Stomach (tissue), 9 donors: ENCODE data around the gene NIFK. TPM values are rescaled to one million over a fixed set of nuclear protein-coding genes. Genes with fewer than 3 reads are reported as not detected.

Experiments
- DNase-seq, 2 donors: peaks; one replicate each; pipeline versions ENCODE4 v3.0.0 to v3.0.0-alpha.2; 2013 to 2019
- H3K27ac ChIP-seq, 5 donors: fragments of 200-600 bp in 4 of 5; sonication (generic) in 4 of 5; one replicate each; pipeline ENCODE4 v1.5.1; 2013 to 2019; ENCODE audit warnings: mild to moderate bottlenecking in 1 of 5, moderate library complexity in 1 of 5
- H3K27me3 ChIP-seq, 3 donors: fragments of 200-600 bp; sonication (generic); one replicate each; pipeline ENCODE4 v1.5.1; 2017 to 2019; ENCODE audit warnings: mixed run types in 1 of 3
- H3K36me3 ChIP-seq, 4 donors: fragments of 200-600 bp; sonication (generic); 1 replicate in 3 of 4; 2 replicates in 1 of 4; pipeline ENCODE4 v1.5.1; 2016 to 2019
- H3K4me1 ChIP-seq, 4 donors: fragments of 200-600 bp; sonication (generic); one replicate each; pipeline ENCODE4 v1.5.1; 2016 to 2019
- H3K4me3 ChIP-seq, 4 donors: fragments of 200-600 bp; sonication (generic) in 3 of 4; one replicate each; pipeline ENCODE4 v1.5.1; 2016 to 2019; ENCODE audit warnings: mild to moderate bottlenecking in 1 of 4
- H3K9me3 ChIP-seq, 4 donors: fragments of 200-600 bp; sonication (generic); one replicate each; pipeline ENCODE4 v1.5.1; 2016 to 2019
- CTCF ChIP-seq, 7 experiments: fragments of 450-650 bp in 4 of 7; fragments of 200-600 bp in 3 of 7; sonication (generic) in 3 of 7; IDR thresholded peaks; one replicate each; pipeline ENCODE4 v1.5.1; 2016 to 2019; ENCODE audit warnings: antibody characterized with exemption in 7 of 7, control low read depth in 2 of 7, mild to moderate bottlenecking in 1 of 7
- EP300 ChIP-seq: sonication (generic); formaldehyde crosslinking; IDR thresholded peaks from one replicate; pipeline ENCODE4 v1.6.1; 2017; ENCODE audit warnings: antibody characterized with exemption
- POLR2A ChIP-seq, 4 donors: fragments of 450-650 bp; IDR thresholded peaks; one replicate each; pipeline ENCODE4 v1.6.1; 2016; ENCODE audit warnings: antibody characterized with exemption in 4 of 4, control low read depth in 2 of 4, mild to moderate bottlenecking in 1 of 4, moderate library complexity in 1 of 4
- POLR2AphosphoS5 ChIP-seq, 3 donors: sonication (generic); formaldehyde crosslinking; IDR thresholded peaks; one replicate each; pipeline ENCODE4 v1.6.1; 2016; ENCODE audit warnings: antibody characterized with exemption in 3 of 3
- WGBS, 5 donors: extraction: QIAGEN DNeasy Blood & Tissue Kit in 3 of 5; methylation state at CpG; one replicate each; pipeline versions ENCODE4 v1.1.5 to v1.1.7; 2013 to 2018; 5-methylcytosine and 5-hydroxymethylcytosine counted together
- intact Hi-C: fragments of 100-400 bp; cut with DNase I; formaldehyde crosslinking; loops from one replicate; pipeline ENCODE4 v1.15.1; 2023; ENCODE audit warnings: low total_unique reads
- polyA plus RNA-seq, 3 donors: library from polyadenylated mRNA; stranded (reverse); fragments of 200-250 nt; gene quantifications; one replicate each; pipeline ENCODE4 v1.2.3, GENCODE V29; 2013
- total RNA-seq, 5 donors: library from RNA; depleted of rRNA; stranded (reverse); fragments of >200 nt; gene quantifications; one replicate each; pipeline versions ENCODE4 v1.1.0 to v1.2.3, GENCODE V29; 2014 to 2016
- donor health status: healthy with polysubstance abuse.
- donor health status: Bipolar disorder and iron deficiency.
- donor health status: healthy.

The NIFK gene
- total and polyA plus RNA-seq, 8 donors = 13.6 to 58.0 (median 33.6) TPM

- peaks cover 0 to 11% (median 5%) of the 10 kb centered on the region in 4 donors for H3K4me1 ChIP-seq
- DNase-seq = no peak
- no peaks in the 10 kb centered on the region for H3K36me3 ChIP-seq
- no peaks in the 10 kb centered on the region for H3K9me3 ChIP-seq
- no peak for TF ChIP-seq POLR2A (IDR thresholded peaks at IDR 0.05)
- no peak for TF ChIP-seq POLR2AphosphoS5 (IDR thresholded peaks at IDR 0.05)
- TF ChIP-seq EP300 = no peak
- TF ChIP-seq CTCF (IDR thresholded peaks at IDR 0.05) = no peak
- intact Hi-C loops = no loop called here
- no peaks in the 10 kb centered on the region for H3K27me3 ChIP-seq
- WGBS, 5 donors = 84 to 92% (median 88%) methylated on average over 6 of the region's 6 CpGs
- H3K27ac ChIP-seq = no peak overlapping the region
- H3K4me3 ChIP-seq = no peak overlapping the region
These were observed 46.6 kb downstream of the NIFK start for GRCh38 chr2:121690095-121690494.

GRCh38 chr2:121689356-121689755 is 47.3 kb downstream of the NIFK start:
- Histone ChIP-seq H3K4me3 (no peak overlapping the region), H3K27ac (no peak overlapping the region), H3K9me3 (no peaks in the 10 kb centered on the region), H3K36me3 (no peaks in the 10 kb centered on the region), H3K4me1 (peaks cover 0 to 10% (median 4%) of the 10 kb centered on the region in 4 donors), H3K27me3 (no peaks in the 10 kb centered on the region)
- 33 to 48% (median 46%) methylated on average over 4 of the region's 4 CpGs for WGBS, 5 donors
- TF ChIP-seq CTCF (IDR thresholded peaks at IDR 0.05) = peak in 2 of 7 experiments; percentile 25 to 26
- no peak for TF ChIP-seq POLR2AphosphoS5 (IDR thresholded peaks at IDR 0.05)
- no peak for TF ChIP-seq POLR2A (IDR thresholded peaks at IDR 0.05)
- TF ChIP-seq EP300 = no peak
- intact Hi-C loops = no loop called here
- DNase-seq = peak; percentile 27 to 82

- peaks cover 0 to 10% (median 4%) of the 10 kb centered on the region in 4 donors for H3K4me1 ChIP-seq
- peaks cover 0 to 2% (median under 1%) of the 10 kb centered on the region in 4 donors for H3K9me3 ChIP-seq
- no peaks in the 10 kb centered on the region for H3K36me3 ChIP-seq
- intact Hi-C loops = no loop called here
- no peaks in the 10 kb centered on the region for H3K27me3 ChIP-seq
- TF ChIP-seq EP300 = no peak
- no peak for TF ChIP-seq CTCF (IDR thresholded peaks at IDR 0.05)
- TF ChIP-seq POLR2A (IDR thresholded peaks at IDR 0.05) = no peak
- TF ChIP-seq POLR2AphosphoS5 (IDR thresholded peaks at IDR 0.05) = no peak
- 84 to 93% (median 89%) methylated on average over 2 of the region's 2 CpGs for WGBS, 5 donors
- no peak for DNase-seq
- H3K4me3 ChIP-seq = no peak overlapping the region
- no peak overlapping the region for H3K27ac ChIP-seq
These were observed 47.9 kb downstream of the NIFK start for GRCh38 chr2:121688820-121689219.

GRCh38 chr2:121686902-121687301 is 49.8 kb downstream of the NIFK start:
- H3K9me3 ChIP-seq = peaks cover 17 to 21% (median 19%) of the 10 kb centered on the region in 4 donors
- 87 to 98% (median 91%) methylated on average over 2 of the region's 2 CpGs for WGBS, 5 donors
- intact Hi-C loops = no loop called here

GRCh38 chr2:121686218-121686617 is 50.5 kb downstream of the NIFK start:
- H3K4me1 ChIP-seq = peaks cover 0 to 10% (median 4%) of the 10 kb centered on the region in 4 donors
- H3K4me3 ChIP-seq = no peak overlapping the region
- H3K9me3 ChIP-seq = peaks cover 19 to 28% (median 24%) of the 10 kb centered on the region in 4 donors
- H3K27ac ChIP-seq = no peak overlapping the region
- 82 to 91% (median 89%) methylated on average over 19 of the region's 19 CpGs for WGBS, 5 donors
- no peak for DNase-seq
- H3K27me3 ChIP-seq = no peaks in the 10 kb centered on the region
- intact Hi-C loops = no loop called here
- TF ChIP-seq POLR2AphosphoS5 (IDR thresholded peaks at IDR 0.05) = no peak
- no peak for TF ChIP-seq CTCF (IDR thresholded peaks at IDR 0.05)
- TF ChIP-seq EP300 = no peak
- TF ChIP-seq POLR2A (IDR thresholded peaks at IDR 0.05) = no peak
- H3K36me3 ChIP-seq = no peaks in the 10 kb centered on the region

More at GRCh38 chr2:121686902-121687301, 49.8 kb downstream of the NIFK start:
- TF ChIP-seq POLR2A (IDR thresholded peaks at IDR 0.05) = no peak
- no peak for TF ChIP-seq POLR2AphosphoS5 (IDR thresholded peaks at IDR 0.05)
- TF ChIP-seq EP300 = no peak
- Histone ChIP-seq H3K4me1 (peaks cover 0 to 10% (median 4%) of the 10 kb centered on the region in 4 donors), H3K4me3 (no peak overlapping the region), H3K27me3 (no peaks in the 10 kb centered on the region), H3K27ac (no peak overlapping the region), H3K36me3 (no peaks in the 10 kb centered on the region)
- DNase-seq = no peak
